ENCODE measurements around the gene POP4.

DNA sequence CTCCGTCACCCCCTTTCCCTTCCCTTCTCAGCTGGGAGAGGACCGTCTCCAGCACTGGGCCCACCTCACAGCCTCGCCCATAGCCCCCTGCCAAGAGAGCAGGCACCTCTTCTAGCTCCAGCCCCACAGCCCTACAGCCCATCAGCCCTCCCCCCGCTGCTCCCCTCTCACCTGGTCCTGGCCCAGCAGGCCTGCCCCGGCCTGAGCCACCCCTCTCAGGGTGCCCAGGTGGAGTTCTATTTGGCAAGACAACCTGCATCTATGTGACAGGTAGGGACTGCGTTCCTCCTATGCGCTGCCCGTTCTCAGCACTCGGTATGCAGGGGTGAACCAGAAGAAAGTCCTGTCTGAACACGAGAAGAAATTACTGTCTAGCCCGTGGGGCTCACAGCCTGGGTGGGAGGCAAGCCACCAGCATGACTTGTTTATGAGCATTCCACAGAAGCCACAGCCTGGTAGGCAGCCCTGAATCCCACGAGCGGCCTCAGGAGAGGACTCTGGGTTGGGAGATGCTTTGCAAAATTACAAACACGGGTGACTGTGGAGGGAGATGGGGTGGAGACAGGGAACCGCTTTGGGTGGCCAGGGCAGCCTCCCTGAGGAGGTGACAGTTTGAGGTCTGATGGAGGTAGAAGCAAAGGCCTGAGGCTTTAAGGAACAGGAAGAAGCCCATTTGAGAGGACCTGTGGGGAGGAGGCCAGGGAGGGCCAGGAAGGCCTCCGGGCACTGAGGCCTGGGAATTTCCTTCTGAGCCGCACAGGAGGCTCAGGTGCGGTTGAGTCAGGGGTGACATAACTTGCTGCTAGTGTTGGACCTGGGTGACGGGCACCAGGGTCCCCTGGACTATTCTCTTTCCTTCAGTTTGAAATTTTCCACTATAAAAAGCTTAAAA, 58.0 kb downstream of the POP4 start:
- TF ChIP-seq POLR2AphosphoS5 (IDR thresholded peaks at IDR 0.05) (no peak), EP300 (IDR thresholded peaks at IDR 0.05; ENCODE audit: low read depth) (no peak), POLR2A (IDR thresholded peaks at IDR 0.05) (no peak)
- TF ChIP-seq, protein P1, sequence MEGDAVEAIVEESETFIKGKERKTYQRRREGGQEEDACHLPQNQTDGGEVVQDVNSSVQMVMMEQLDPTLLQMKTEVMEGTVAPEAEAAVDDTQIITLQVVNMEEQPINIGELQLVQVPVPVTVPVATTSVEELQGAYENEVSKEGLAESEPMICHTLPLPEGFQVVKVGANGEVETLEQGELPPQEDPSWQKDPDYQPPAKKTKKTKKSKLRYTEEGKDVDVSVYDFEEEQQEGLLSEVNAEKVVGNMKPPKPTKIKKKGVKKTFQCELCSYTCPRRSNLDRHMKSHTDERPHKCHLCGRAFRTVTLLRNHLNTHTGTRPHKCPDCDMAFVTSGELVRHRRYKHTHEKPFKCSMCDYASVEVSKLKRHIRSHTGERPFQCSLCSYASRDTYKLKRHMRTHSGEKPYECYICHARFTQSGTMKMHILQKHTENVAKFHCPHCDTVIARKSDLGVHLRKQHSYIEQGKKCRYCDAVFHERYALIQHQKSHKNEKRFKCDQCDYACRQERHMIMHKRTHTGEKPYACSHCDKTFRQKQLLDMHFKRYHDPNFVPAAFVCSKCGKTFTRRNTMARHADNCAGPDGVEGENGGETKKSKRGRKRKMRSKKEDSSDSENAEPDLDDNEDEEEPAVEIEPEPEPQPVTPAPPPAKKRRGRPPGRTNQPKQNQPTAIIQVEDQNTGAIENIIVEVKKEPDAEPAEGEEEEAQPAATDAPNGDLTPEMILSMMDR (IDR thresholded peaks at IDR 0.05): no peak

Data from transverse colon (tissue), 4 donors.